SK-N-SH treated with all-trans-retinoic acid at 6 μM for 48 hours (cell line): ENCODE data around the gene BLM.

ENCODE experiments used
- ATAC-seq: fragments of 200-7000 bp; cut with Tn5 transposase; 3 replicates; pipeline ENCODE4 v1.9.1; 2020; ENCODE audit warnings: mild to moderate bottlenecking, moderate library complexity
- ARNTL ChIP-seq: fragments of 450-650 bp; formaldehyde crosslinking; IDR thresholded peaks from 2 replicates; pipeline ENCODE4 v1.5.0; 2020; ENCODE audit warnings: low read depth, mild to moderate bottlenecking, moderate library complexity, borderline replicate concordance
- BACH2 ChIP-seq: fragments of 250-450 bp; sonication (Bioruptor Pico); IDR thresholded peaks from 2 replicates; pipeline ENCODE4 v1.9.0; 2021; ENCODE audit warnings: mild to moderate bottlenecking, borderline replicate concordance
- ESRRG ChIP-seq: fragments of 250-450 bp; sonication (Bioruptor Pico); IDR thresholded peaks from 2 replicates; pipeline ENCODE4 v1.6.1; 2021; ENCODE audit warnings: mild to moderate bottlenecking
- ISL1 ChIP-seq: fragments of 250-450 bp; sonication (Bioruptor Pico); IDR thresholded peaks from 2 replicates; pipeline ENCODE4 v2.1.2; 2022; ENCODE audit warnings: mild to moderate bottlenecking, moderate library complexity
- OSR1 ChIP-seq: fragments of 250-450 bp; sonication (Bioruptor Pico); IDR thresholded peaks from 2 replicates; pipeline ENCODE4 v1.8.0; 2022; ENCODE audit warnings: moderate library complexity, mild to moderate bottlenecking, inconsistent platforms
- PPARA ChIP-seq: fragments of 250-450 bp; sonication (Bioruptor Pico); IDR thresholded peaks from 2 replicates; pipeline ENCODE4 v1.5.0; 2020; ENCODE audit warnings: mild to moderate bottlenecking, borderline replicate concordance
- RARB ChIP-seq: fragments of 250-450 bp; sonication (Bioruptor Pico); IDR thresholded peaks from 2 replicates; pipeline ENCODE4 v1.8.0; 2021; ENCODE audit warnings: mild to moderate bottlenecking, moderate library complexity
- TCF4 ChIP-seq: fragments of 250-450 bp; sonication (Bioruptor Pico); IDR thresholded peaks from 2 replicates; pipeline ENCODE4 v1.8.0; 2021; ENCODE audit warnings: mild to moderate bottlenecking, moderate library complexity, borderline replicate concordance
- ZFP3 ChIP-seq: fragments of 250-450 bp; sonication (Bioruptor Pico); IDR thresholded peaks from 2 replicates; pipeline ENCODE4 v1.5.0; 2020; ENCODE audit warnings: mild to moderate bottlenecking, moderate library complexity
- ZFP30 ChIP-seq: fragments of 450-650 bp; formaldehyde crosslinking; IDR thresholded peaks from 2 replicates; pipeline ENCODE4 v1.5.0; 2022; ENCODE audit warnings: mild to moderate bottlenecking, moderate library complexity
- ZNF565 ChIP-seq: fragments of 450-650 bp; formaldehyde crosslinking; conservative IDR thresholded peaks from 2 replicates; pipeline ENCODE4 v1.5.0; 2020; ENCODE audit warnings: low read depth, mild to moderate bottlenecking, moderate library complexity
- ZNF70 ChIP-seq: fragments of 450-650 bp; formaldehyde crosslinking; IDR thresholded peaks from 2 replicates; pipeline ENCODE4 v1.5.0; 2020; ENCODE audit warnings: mild to moderate bottlenecking, moderate library complexity
- ZNF8 ChIP-seq: fragments of 450-650 bp; formaldehyde crosslinking; IDR thresholded peaks from 2 replicates; pipeline ENCODE4 v1.5.0; 2020; ENCODE audit warnings: mild to moderate bottlenecking, moderate library complexity
- TF ChIP-seq, protein P1 (sequence below): fragments of 250-450 bp; sonication (Bioruptor Pico); IDR thresholded peaks from 2 replicates; pipeline ENCODE4 v1.8.0; 2021; ENCODE audit warnings: low read depth, mild to moderate bottlenecking, moderate library complexity, borderline replicate concordance
- TF ChIP-seq, protein P2 (sequence below): fragments of 250-450 bp; sonication (Bioruptor Pico); IDR thresholded peaks from 2 replicates; pipeline ENCODE4 v1.5.0; 2020; ENCODE audit warnings: mild to moderate bottlenecking, moderate library complexity
- TF ChIP-seq, protein P3 (sequence below): fragments of 250-450 bp; sonication (Bioruptor Pico); IDR thresholded peaks from 2 replicates; pipeline ENCODE4 v1.8.0; 2020; ENCODE audit warnings: mild to moderate bottlenecking, moderate library complexity, borderline replicate concordance
- TF ChIP-seq, protein P4 (sequence below): fragments of 250-450 bp; sonication (Bioruptor Pico); IDR thresholded peaks from 2 replicates; pipeline ENCODE4 v1.5.1; 2020; ENCODE audit warnings: low read depth, mild to moderate bottlenecking, moderate library complexity
- TF ChIP-seq, protein P5 (sequence below): fragments of 250-450 bp; sonication (Bioruptor Pico); IDR thresholded peaks from 2 replicates; pipeline ENCODE4 v1.5.1; 2021; ENCODE audit warnings: mild to moderate bottlenecking, moderate library complexity

BLM gene

DNA sequence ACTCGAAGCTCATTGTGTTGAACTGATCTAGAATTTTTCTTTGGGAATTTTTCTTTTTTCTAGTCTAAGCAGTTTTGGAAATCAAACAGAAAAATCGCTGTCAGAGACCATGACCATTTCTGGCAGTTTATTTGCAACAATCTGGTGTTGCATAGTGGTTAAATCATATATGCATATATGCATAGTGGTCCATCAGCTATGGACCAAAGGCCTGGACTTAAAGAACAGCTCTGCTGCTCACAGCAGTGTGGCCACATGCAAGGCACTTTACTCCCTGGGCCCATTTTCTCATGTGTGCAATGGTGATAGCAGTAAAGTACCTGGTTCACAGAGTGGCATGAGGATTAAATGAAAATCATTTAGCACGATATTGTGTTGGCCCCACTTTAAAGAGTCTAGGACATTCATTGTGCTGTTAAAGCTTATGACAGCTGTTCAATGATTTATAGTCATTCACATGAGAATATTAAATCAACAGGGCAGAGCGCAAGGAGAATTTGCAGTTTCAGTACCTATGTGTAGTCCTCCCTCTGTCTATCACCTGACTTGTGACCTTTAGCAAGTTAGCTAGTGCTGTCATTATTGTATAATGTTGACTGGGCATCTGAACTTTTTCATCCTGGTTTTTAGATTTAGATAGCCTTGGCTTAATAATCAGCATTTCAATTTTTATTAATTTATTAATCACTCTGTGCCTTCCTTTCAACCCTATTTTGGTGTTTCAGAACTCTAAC, 46.4 kb downstream of the BLM start:
- TF ChIP-seq, protein P1, sequence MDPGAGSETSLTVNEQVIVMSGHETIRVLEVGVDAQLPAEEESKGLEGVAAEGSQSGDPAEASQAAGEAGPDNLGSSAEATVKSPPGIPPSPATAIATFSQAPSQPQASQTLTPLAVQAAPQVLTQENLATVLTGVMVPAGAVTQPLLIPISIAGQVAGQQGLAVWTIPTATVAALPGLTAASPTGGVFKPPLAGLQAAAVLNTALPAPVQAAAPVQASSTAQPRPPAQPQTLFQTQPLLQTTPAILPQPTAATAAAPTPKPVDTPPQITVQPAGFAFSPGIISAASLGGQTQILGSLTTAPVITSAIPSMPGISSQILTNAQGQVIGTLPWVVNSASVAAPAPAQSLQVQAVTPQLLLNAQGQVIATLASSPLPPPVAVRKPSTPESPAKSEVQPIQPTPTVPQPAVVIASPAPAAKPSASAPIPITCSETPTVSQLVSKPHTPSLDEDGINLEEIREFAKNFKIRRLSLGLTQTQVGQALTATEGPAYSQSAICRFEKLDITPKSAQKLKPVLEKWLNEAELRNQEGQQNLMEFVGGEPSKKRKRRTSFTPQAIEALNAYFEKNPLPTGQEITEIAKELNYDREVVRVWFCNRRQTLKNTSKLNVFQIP (CRISPR knock-in tag) = no peak
- TF ChIP-seq TCF4 (CRISPR knock-in tag) (no peak), ARNTL (CRISPR knock-in tag) (no peak), ISL1 (CRISPR knock-in tag) (no peak)
- TF ChIP-seq, protein P2, sequence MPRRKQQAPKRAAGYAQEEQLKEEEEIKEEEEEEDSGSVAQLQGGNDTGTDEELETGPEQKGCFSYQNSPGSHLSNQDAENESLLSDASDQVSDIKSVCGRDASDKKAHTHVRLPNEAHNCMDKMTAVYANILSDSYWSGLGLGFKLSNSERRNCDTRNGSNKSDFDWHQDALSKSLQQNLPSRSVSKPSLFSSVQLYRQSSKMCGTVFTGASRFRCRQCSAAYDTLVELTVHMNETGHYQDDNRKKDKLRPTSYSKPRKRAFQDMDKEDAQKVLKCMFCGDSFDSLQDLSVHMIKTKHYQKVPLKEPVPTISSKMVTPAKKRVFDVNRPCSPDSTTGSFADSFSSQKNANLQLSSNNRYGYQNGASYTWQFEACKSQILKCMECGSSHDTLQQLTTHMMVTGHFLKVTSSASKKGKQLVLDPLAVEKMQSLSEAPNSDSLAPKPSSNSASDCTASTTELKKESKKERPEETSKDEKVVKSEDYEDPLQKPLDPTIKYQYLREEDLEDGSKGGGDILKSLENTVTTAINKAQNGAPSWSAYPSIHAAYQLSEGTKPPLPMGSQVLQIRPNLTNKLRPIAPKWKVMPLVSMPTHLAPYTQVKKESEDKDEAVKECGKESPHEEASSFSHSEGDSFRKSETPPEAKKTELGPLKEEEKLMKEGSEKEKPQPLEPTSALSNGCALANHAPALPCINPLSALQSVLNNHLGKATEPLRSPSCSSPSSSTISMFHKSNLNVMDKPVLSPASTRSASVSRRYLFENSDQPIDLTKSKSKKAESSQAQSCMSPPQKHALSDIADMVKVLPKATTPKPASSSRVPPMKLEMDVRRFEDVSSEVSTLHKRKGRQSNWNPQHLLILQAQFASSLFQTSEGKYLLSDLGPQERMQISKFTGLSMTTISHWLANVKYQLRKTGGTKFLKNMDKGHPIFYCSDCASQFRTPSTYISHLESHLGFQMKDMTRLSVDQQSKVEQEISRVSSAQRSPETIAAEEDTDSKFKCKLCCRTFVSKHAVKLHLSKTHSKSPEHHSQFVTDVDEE (CRISPR knock-in tag) = no peak
- TF ChIP-seq, protein P3, sequence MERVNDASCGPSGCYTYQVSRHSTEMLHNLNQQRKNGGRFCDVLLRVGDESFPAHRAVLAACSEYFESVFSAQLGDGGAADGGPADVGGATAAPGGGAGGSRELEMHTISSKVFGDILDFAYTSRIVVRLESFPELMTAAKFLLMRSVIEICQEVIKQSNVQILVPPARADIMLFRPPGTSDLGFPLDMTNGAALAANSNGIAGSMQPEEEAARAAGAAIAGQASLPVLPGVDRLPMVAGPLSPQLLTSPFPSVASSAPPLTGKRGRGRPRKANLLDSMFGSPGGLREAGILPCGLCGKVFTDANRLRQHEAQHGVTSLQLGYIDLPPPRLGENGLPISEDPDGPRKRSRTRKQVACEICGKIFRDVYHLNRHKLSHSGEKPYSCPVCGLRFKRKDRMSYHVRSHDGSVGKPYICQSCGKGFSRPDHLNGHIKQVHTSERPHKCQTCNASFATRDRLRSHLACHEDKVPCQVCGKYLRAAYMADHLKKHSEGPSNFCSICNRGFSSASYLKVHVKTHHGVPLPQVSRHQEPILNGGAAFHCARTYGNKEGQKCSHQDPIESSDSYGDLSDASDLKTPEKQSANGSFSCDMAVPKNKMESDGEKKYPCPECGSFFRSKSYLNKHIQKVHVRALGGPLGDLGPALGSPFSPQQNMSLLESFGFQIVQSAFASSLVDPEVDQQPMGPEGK (CRISPR knock-in tag) = no peak
- ATAC-seq = no peak

DNA sequence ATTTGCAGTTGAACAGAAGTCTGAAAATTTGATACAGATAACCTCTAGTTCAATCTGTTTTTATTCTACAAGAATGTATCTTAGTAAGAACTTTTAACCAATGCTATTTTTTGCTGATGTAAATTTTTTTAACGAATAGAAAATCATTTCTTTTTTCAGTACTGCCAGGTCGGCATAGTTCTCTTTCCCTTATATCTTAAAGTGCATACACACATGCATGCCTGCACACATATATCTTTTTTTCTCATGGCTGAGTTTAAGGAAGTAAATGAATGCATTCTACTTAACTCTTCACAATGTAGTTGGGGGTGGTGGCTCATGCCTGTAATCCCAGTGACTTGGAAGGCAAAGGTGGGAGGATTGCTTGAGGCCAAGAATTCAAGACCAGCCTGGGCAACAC, 48.4 kb downstream of the BLM start:
- TF ChIP-seq, protein P4, sequence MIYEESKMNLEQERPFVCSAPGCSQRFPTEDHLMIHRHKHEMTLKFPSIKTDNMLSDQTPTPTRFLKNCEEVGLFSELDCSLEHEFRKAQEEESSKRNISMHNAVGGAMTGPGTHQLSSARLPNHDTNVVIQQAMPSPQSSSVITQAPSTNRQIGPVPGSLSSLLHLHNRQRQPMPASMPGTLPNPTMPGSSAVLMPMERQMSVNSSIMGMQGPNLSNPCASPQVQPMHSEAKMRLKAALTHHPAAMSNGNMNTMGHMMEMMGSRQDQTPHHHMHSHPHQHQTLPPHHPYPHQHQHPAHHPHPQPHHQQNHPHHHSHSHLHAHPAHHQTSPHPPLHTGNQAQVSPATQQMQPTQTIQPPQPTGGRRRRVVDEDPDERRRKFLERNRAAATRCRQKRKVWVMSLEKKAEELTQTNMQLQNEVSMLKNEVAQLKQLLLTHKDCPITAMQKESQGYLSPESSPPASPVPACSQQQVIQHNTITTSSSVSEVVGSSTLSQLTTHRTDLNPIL (CRISPR knock-in tag) = no peak
- TF ChIP-seq OSR1 (CRISPR knock-in tag) (no peak), ZFP30 (CRISPR knock-in tag) (no peak)
- TF ChIP-seq, protein P3 (CRISPR knock-in tag) = no peak
- TF ChIP-seq, protein P5, sequence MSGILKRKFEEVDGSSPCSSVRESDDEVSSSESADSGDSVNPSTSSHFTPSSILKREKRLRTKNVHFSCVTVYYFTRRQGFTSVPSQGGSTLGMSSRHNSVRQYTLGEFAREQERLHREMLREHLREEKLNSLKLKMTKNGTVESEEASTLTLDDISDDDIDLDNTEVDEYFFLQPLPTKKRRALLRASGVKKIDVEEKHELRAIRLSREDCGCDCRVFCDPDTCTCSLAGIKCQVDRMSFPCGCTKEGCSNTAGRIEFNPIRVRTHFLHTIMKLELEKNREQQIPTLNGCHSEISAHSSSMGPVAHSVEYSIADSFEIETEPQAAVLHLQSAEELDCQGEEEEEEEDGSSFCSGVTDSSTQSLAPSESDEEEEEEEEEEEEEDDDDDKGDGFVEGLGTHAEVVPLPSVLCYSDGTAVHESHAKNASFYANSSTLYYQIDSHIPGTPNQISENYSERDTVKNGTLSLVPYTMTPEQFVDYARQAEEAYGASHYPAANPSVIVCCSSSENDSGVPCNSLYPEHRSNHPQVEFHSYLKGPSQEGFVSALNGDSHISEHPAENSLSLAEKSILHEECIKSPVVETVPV (CRISPR knock-in tag) = no peak
- no peak for ATAC-seq

DNA sequence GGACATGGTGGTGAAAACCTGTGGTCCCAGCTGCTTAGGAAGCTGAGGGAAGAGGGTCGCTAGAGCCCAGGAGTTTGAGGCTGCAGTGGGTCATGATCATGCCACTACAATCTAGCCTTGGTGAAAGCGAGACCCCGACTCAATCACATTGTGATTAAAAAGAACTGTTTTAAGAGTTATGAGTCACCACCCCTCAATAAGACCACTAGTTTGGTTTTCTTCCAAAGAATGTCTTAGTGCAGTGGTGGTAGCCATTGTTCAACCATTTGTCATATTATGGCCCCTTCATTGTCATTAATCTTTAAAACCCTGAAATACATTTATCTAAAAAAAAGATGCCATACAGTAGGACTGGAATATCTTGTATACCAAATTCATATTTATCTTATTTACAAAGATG, 48.8 kb downstream of the BLM start:
- ATAC-seq = no peak
- no peak for TF ChIP-seq ZFP3 (CRISPR knock-in tag)
- no peak for TF ChIP-seq ZNF565 (CRISPR knock-in tag)
- no peak for TF ChIP-seq ZNF8
- TF ChIP-seq, protein P2 (CRISPR knock-in tag) = no peak
- TF ChIP-seq ARNTL (CRISPR knock-in tag) = no peak
- TF ChIP-seq, protein P5 (CRISPR knock-in tag) = no peak
- TF ChIP-seq ESRRG (CRISPR knock-in tag) = no peak
- TF ChIP-seq ZNF70 (CRISPR knock-in tag) = no peak
- no peak for TF ChIP-seq RARB (CRISPR knock-in tag)
- no peak for TF ChIP-seq PPARA
- no peak for TF ChIP-seq BACH2 (CRISPR knock-in tag)
